Measurements from ENCODE around the gene LRPAP1.
"Not testable (repeated sequence)": the region's sequence is repeated elsewhere in the genome, so short reads cannot be mapped to it uniquely, and the experiment has no call there.

GRCh38 chr4:3546721-3547120 is 14.5 kb upstream of the LRPAP1 start:
- TF ChIP-seq, protein P1, sequence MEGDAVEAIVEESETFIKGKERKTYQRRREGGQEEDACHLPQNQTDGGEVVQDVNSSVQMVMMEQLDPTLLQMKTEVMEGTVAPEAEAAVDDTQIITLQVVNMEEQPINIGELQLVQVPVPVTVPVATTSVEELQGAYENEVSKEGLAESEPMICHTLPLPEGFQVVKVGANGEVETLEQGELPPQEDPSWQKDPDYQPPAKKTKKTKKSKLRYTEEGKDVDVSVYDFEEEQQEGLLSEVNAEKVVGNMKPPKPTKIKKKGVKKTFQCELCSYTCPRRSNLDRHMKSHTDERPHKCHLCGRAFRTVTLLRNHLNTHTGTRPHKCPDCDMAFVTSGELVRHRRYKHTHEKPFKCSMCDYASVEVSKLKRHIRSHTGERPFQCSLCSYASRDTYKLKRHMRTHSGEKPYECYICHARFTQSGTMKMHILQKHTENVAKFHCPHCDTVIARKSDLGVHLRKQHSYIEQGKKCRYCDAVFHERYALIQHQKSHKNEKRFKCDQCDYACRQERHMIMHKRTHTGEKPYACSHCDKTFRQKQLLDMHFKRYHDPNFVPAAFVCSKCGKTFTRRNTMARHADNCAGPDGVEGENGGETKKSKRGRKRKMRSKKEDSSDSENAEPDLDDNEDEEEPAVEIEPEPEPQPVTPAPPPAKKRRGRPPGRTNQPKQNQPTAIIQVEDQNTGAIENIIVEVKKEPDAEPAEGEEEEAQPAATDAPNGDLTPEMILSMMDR (IDR thresholded peaks at IDR 0.05): not testable (repeated sequence)
- TF ChIP-seq POLR2A (IDR thresholded peaks at IDR 0.05): not testable (repeated sequence)

Measured in esophagus squamous epithelium (tissue), 4 donors.